Nephron progenitor cell (in vitro differentiated cells): ENCODE results near the gene TNIP1.

Experiments used
- DNase-seq: peaks from one replicate; pipeline ENCODE4 v3.0.0; 2021
- H3K27ac Mint-ChIP-seq: 2 replicates; pipeline ENCODE4 v1.8.0; 2021; ENCODE audit warnings: mild to moderate bottlenecking, moderate library complexity, mixed read lengths
- H3K27me3 Mint-ChIP-seq: 2 replicates; pipeline ENCODE4 v1.8.0; 2021; ENCODE audit warnings: mild to moderate bottlenecking, low read depth, mixed read lengths; ENCODE audit not compliant: poor library complexity
- H3K36me3 Mint-ChIP-seq: 2 replicates; pipeline ENCODE4 v1.8.0; 2021; ENCODE audit warnings: low read depth, mixed read lengths
- H3K4me1 Mint-ChIP-seq: 2 replicates; pipeline ENCODE4 v1.8.0; 2021; ENCODE audit warnings: mixed read lengths
- H3K4me3 Mint-ChIP-seq: 2 replicates; pipeline ENCODE4 v1.8.0; 2021; ENCODE audit warnings: mild to moderate bottlenecking, moderate library complexity, mixed read lengths
- H3K9me3 Mint-ChIP-seq: 2 replicates; pipeline ENCODE4 v1.8.0; 2021; ENCODE audit warnings: mild to moderate bottlenecking, moderate library complexity, mixed read lengths
- CTCF ChIP-seq: fragments of 200-600 bp; sonication (generic); IDR thresholded peaks from 2 replicates; pipeline ENCODE4 v1.5.0; 2021; ENCODE audit warnings: antibody characterized with exemption

Gene TNIP1

DNA sequence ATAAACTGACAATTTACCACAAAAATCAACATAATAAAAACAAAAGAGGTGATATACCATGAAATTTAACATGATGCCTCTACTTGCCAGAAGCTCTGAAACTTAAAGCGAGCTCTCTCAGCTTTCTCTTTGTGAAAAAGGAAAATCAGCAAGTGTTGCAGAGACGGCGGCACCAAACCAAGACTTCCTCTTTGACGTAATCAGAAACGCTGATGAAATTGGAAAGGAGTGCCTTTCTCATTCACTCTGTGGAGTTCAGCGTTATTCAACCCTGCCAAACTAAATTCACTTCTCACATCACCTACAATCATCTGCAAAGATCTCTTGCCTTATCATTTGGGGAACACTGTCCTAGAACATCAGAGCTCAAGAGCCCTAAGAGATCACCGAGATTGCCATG, 44.6 kb upstream of the TNIP1 start:
- DNase-seq: no peak
- H3K27me3 Mint-ChIP-seq: peaks cover 8% of the 10 kb centered on the region
- no peak overlapping the region for H3K4me3 Mint-ChIP-seq
- H3K27ac Mint-ChIP-seq: no peak overlapping the region
- no peak for TF ChIP-seq CTCF
- H3K4me1 Mint-ChIP-seq: peaks cover 30% of the 10 kb centered on the region
- H3K9me3 Mint-ChIP-seq: no peaks in the 10 kb centered on the region
- H3K36me3 Mint-ChIP-seq: peaks cover 58% of the 10 kb centered on the region

DNA sequence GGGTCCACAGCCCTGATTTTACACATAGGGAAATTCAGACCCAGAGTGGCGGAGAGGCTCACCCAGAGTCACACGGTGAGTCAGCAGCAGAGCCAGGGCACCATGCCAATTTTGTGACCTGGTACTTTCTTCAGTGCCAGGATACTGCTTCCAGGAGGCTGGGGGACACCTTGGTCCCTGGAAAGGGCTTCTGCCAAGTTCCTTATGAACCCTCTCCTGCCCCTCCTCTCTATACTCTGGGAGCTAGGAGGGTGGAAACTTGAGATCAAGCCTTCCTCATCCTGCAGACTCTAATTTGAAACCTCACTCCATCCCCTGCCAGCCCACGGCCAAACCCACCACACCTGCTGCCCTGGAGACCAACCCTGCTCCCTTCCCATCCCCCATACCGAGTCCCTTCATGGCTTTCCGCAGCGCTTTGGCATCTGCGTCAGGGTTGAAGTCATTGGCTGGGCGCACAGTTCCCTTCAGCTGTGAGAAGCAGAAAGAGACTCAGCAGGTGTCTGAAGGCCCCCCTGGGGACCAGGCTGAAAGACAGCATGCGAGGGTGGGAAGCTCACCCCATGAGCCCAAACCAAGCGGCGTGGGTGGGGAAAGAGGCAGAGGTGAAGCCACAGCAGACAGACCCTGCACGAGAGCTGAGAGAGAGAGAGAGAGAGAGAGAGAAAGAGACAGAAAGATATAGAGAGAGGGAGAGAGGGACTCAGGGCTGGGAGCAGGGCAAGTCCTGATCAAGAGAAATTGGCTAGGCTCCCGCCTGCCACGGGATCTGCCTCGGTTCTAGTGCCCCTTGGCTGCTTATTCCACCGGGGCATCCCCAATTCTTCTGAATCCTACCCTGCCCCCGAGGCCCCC, 43.3 kb upstream of the TNIP1 start:
- H3K4me1 Mint-ChIP-seq: peaks cover 34% of the 10 kb centered on the region
- peaks cover 58% of the 10 kb centered on the region for H3K36me3 Mint-ChIP-seq
- no peaks in the 10 kb centered on the region for H3K9me3 Mint-ChIP-seq
- H3K27me3 Mint-ChIP-seq: peaks cover 8% of the 10 kb centered on the region
- no peak for TF ChIP-seq CTCF
- no peak for DNase-seq
- no peak overlapping the region for H3K4me3 Mint-ChIP-seq
- H3K27ac Mint-ChIP-seq: no peak overlapping the region

GRCh38 chr5:151122828-151123227, 42.0 kb upstream of the TNIP1 start:
- H3K9me3 Mint-ChIP-seq: no peaks in the 10 kb centered on the region
- peaks cover 34% of the 10 kb centered on the region for H3K4me1 Mint-ChIP-seq
- H3K4me3 Mint-ChIP-seq: no peak overlapping the region
- H3K36me3 Mint-ChIP-seq: peaks cover 49% of the 10 kb centered on the region
- H3K27me3 Mint-ChIP-seq: peaks cover 8% of the 10 kb centered on the region
- no peak overlapping the region for H3K27ac Mint-ChIP-seq
- TF ChIP-seq CTCF: no peak
- DNase-seq: no peak

- H3K27ac Mint-ChIP-seq: no peak overlapping the region
- DNase-seq: no peak
- peaks cover 50% of the 10 kb centered on the region for H3K36me3 Mint-ChIP-seq
- no peaks in the 10 kb centered on the region for H3K9me3 Mint-ChIP-seq
- peaks cover 8% of the 10 kb centered on the region for H3K27me3 Mint-ChIP-seq
- no peak for TF ChIP-seq CTCF
- H3K4me3 Mint-ChIP-seq: no peak overlapping the region
- peaks cover 24% of the 10 kb centered on the region for H3K4me1 Mint-ChIP-seq
Observed at GRCh38 chr5:151121665-151122064, 40.8 kb upstream of the TNIP1 start.

DNA sequence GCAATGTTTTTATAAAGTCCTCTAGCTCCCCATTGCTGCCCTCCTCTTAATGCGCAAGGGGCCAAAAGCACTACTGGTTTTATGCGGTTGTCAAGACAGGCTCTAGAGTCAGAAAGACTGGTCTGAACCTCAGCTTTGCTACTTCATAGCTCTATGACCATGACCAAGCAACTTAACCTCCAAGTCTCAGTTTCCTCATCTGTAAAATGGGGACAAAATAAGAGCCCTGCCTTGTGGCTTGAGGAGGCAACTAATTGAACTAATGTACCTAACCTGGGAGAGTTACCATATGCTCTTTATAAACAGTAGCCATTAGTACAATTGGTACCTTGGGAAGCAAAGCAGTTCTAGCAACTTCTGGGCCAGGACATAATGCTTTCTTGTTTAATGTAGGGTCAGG, 40.3 kb upstream of the TNIP1 start:
- peaks cover 18% of the 10 kb centered on the region for H3K4me1 Mint-ChIP-seq
- no peak for TF ChIP-seq CTCF
- H3K27ac Mint-ChIP-seq: no peak overlapping the region
- peaks cover 3% of the 10 kb centered on the region for H3K27me3 Mint-ChIP-seq
- no peak overlapping the region for H3K4me3 Mint-ChIP-seq
- DNase-seq: no peak
- peaks cover 50% of the 10 kb centered on the region for H3K36me3 Mint-ChIP-seq
- no peaks in the 10 kb centered on the region for H3K9me3 Mint-ChIP-seq
